ENCODE measurements around the gene EXOC6. TPM values are rescaled to one million over a fixed set of nuclear protein-coding genes. Genes with fewer than 3 reads are reported as not detected.

EXOC6 gene
- total RNA-seq, 2 donors from 2014 or later, result 12.6 to 15.2 TPM

DNA sequence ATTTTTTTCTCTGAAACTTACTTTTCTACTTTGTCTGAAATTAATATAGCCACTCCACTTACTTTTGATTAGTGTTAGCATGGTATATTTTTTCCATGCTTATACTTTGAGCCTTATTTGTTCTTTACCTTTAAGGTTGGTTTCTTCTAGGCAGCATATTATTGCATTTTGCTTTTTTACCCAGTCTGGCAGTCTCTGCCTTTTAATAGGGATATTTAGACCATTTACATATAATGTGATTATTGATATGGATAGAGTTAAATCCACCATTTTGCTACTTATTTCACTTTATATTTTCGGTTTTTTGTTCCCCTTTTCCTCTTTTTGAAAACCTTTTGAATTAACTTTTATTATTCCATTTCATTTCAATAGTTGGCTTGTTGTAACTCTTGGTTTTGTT lies 255.6 kb downstream of the EXOC6 start:
- Histone ChIP-seq H3K27ac (no peak overlapping the region), H3K9me3 (no peaks in the 10 kb centered on the region), H3K36me3 (no peaks in the 10 kb centered on the region), H3K27me3 (no peaks in the 10 kb centered on the region), H3K4me3 (no peak overlapping the region), H3K4me1 (no peaks in the 10 kb centered on the region), H3K9ac (ENCODE audit: low read depth in 2 of 2, low read length in 2 of 2) (no peak overlapping the region)
- TF ChIP-seq, protein P1, sequence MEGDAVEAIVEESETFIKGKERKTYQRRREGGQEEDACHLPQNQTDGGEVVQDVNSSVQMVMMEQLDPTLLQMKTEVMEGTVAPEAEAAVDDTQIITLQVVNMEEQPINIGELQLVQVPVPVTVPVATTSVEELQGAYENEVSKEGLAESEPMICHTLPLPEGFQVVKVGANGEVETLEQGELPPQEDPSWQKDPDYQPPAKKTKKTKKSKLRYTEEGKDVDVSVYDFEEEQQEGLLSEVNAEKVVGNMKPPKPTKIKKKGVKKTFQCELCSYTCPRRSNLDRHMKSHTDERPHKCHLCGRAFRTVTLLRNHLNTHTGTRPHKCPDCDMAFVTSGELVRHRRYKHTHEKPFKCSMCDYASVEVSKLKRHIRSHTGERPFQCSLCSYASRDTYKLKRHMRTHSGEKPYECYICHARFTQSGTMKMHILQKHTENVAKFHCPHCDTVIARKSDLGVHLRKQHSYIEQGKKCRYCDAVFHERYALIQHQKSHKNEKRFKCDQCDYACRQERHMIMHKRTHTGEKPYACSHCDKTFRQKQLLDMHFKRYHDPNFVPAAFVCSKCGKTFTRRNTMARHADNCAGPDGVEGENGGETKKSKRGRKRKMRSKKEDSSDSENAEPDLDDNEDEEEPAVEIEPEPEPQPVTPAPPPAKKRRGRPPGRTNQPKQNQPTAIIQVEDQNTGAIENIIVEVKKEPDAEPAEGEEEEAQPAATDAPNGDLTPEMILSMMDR (IDR thresholded peaks at IDR 0.05), result no peak
- no peak for DNase-seq
- intact Hi-C loops (cut with DNase I), result no loop called here

DNA sequence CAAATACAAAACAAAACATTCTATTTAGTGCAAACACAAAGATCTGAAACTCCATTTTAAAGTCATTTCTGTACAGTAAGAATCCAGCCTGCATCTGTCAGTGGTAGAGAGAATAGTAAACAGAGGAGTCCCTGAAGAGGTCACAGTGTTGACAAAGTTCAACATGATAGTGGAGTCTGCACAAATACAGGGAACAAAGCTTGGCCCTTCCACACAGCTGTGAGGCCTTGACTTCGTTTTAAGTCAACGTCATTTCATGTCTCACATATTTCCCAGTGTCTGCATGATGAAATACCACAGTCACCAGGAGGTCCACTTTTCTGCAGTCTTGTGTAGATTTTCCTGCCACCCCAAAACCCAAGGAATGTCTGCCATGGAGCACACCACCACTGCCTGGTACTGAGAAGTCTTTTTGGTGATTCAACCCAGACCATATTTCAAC lies 258.3 kb downstream of the EXOC6 start:
- no peak for DNase-seq
- H3K27ac ChIP-seq, result no peak overlapping the region
- no peaks in the 10 kb centered on the region for H3K9me3 ChIP-seq
- intact Hi-C loops (cut with DNase I), result no loop called here
- no peak overlapping the region for H3K4me3 ChIP-seq
- TF ChIP-seq, protein P1 (IDR thresholded peaks at IDR 0.05), result no peak
- no peaks in the 10 kb centered on the region for H3K4me1 ChIP-seq
- H3K36me3 ChIP-seq, result no peaks in the 10 kb centered on the region
- no peaks in the 10 kb centered on the region for H3K27me3 ChIP-seq
- no peak overlapping the region for H3K9ac ChIP-seq (ENCODE audit: low read depth in 2 of 2, low read length in 2 of 2)

Other genes with a start within 250 kb of the EXOC6 start
- gene HHEX, start 158.6 kb upstream of the EXOC6 start, total RNA-seq, result 1 to 10 TPM; 2.1 to 7.1 TPM
- not detected for gene CYP26C1, start 212.3 kb downstream of the EXOC6 start, total RNA-seq
- not detected for gene CYP26A1, start 225.4 kb downstream of the EXOC6 start, total RNA-seq

Measured in colonic mucosa (tissue), 4 donors.